Thyroid gland (tissue), 4 donors: ENCODE measurements around the gene SDHC. TPM values are rescaled to one million over a fixed set of nuclear protein-coding genes. Genes with fewer than 3 reads are reported as not detected.
A peak's percentile ranks its signal among the peaks of the same experiment; 100 is the strongest.

ENCODE experiments used
- DNase-seq, 2 donors: peaks; one replicate each; pipeline ENCODE4 v3.0.0-alpha.2; 2019
- H3K27ac ChIP-seq, 3 donors: fragments of 200-600 bp; sonication (generic); 1 replicate in 2 of 3; 2 replicates in 1 of 3; pipeline ENCODE4 v1.5.1; 2016 to 2019; ENCODE audit warnings: mild to moderate bottlenecking in 1 of 3, moderate library complexity in 1 of 3
- H3K27me3 ChIP-seq: fragments of 200-600 bp; sonication (generic); one replicate; pipeline ENCODE4 v1.5.1; 2019
- H3K36me3 ChIP-seq, 2 donors: fragments of 200-600 bp; sonication (generic); one replicate each; pipeline ENCODE4 v1.5.1; 2016 to 2019
- H3K4me1 ChIP-seq, 2 donors: fragments of 200-600 bp; sonication (generic); one replicate each; pipeline ENCODE4 v1.5.1; 2017 to 2019
- H3K4me3 ChIP-seq, 3 donors: fragments of 200-600 bp; sonication (generic); replicated peaks in 1 of 3; 1 replicate in 2 of 3; 2 replicates in 1 of 3; pipeline ENCODE4 v1.5.1; 2016; ENCODE audit warnings: mild to moderate bottlenecking in 1 of 3
- H3K9me3 ChIP-seq: fragments of 200-600 bp; sonication (generic); one replicate; pipeline ENCODE4 v1.5.1; 2017
- POLR2A ChIP-seq, 2 donors: fragments of 450-650 bp; IDR thresholded peaks; one replicate each; pipeline ENCODE4 v1.6.1; 2017; ENCODE audit warnings: antibody characterized with exemption in 2 of 2, mild to moderate bottlenecking in 2 of 2, moderate library complexity in 1 of 2
- WGBS, 2 donors: methylation state at CpG; one replicate each; pipeline ENCODE4 v1.1.5; 2017; 5-methylcytosine and 5-hydroxymethylcytosine counted together
- intact Hi-C: fragments of 100-400 bp; cut with DNase I; formaldehyde crosslinking; loops from one replicate; pipeline ENCODE4 v1.15.1; 2023
- total RNA-seq, 4 donors: library from RNA; depleted of rRNA; stranded (reverse); fragments of >200 nt; gene quantifications; one replicate each; pipeline ENCODE4 v1.2.3, GENCODE V29; 2016
- TF ChIP-seq, protein P1 (sequence below), 6 experiments: fragments of 200-600 bp in 3 of 6; fragments of 450-650 bp in 3 of 6; sonication (generic) in 3 of 6; IDR thresholded peaks; one replicate each; pipeline ENCODE4 v1.5.1; 2016 to 2019; ENCODE audit warnings: antibody characterized with exemption in 6 of 6, mild to moderate bottlenecking in 2 of 6, inconsistent platforms in 1 of 6, moderate library complexity in 1 of 6

Gene SDHC
- total RNA-seq, 4 donors from 2014 or later: 49.1 to 174 (median 111) TPM

DNA sequence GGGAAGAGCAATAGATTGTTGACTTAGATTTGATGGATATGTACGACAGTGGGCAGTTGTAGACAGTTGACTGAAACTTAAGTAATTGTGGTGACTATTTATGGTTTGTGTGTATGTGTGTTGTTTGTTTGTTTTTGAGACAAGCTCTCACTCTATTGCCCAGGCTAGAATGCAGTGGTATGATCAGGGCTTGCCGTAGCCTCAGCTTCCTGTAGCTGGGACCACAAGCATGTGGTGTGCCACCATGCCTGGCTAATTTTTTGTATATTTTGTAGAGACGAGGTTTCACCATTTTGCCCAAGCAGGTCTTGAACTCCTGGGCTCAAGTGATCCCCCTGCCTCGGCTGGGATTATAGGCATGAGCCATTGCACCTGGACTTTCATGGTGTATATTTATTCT lies 9.8 kb downstream of the SDHC start:
- TF ChIP-seq, protein P1, sequence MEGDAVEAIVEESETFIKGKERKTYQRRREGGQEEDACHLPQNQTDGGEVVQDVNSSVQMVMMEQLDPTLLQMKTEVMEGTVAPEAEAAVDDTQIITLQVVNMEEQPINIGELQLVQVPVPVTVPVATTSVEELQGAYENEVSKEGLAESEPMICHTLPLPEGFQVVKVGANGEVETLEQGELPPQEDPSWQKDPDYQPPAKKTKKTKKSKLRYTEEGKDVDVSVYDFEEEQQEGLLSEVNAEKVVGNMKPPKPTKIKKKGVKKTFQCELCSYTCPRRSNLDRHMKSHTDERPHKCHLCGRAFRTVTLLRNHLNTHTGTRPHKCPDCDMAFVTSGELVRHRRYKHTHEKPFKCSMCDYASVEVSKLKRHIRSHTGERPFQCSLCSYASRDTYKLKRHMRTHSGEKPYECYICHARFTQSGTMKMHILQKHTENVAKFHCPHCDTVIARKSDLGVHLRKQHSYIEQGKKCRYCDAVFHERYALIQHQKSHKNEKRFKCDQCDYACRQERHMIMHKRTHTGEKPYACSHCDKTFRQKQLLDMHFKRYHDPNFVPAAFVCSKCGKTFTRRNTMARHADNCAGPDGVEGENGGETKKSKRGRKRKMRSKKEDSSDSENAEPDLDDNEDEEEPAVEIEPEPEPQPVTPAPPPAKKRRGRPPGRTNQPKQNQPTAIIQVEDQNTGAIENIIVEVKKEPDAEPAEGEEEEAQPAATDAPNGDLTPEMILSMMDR (IDR thresholded peaks at IDR 0.05): no peak
- no peak for TF ChIP-seq POLR2A (IDR thresholded peaks at IDR 0.05)
- intact Hi-C loops: no loop called here
- Histone ChIP-seq H3K27me3 (no peaks in the 10 kb centered on the region), H3K9me3 (no peaks in the 10 kb centered on the region), H3K27ac (no peak overlapping the region), H3K36me3 (peaks cover 16 to 21% of the 10 kb centered on the region in 2 donors), H3K4me3 (no peak overlapping the region), H3K4me1 (peaks cover 0 to 5% of the 10 kb centered on the region in 2 donors)
- WGBS, 2 donors: 94 to 96% methylated on average over 4 of the region's 4 CpGs
- DNase-seq: no peak

- Histone ChIP-seq H3K36me3 (peaks cover 45 to 53% of the 10 kb centered on the region in 2 donors), H3K9me3 (no peaks in the 10 kb centered on the region), H3K4me1 (no peaks in the 10 kb centered on the region), H3K27ac (no peak overlapping the region), H3K27me3 (no peaks in the 10 kb centered on the region), H3K4me3 (no peak overlapping the region)
- 85 to 86% methylated on average over 4 of the region's 4 CpGs for WGBS, 2 donors
- no peak for DNase-seq
- intact Hi-C loops: no loop called here
- no peak for TF ChIP-seq POLR2A (IDR thresholded peaks at IDR 0.05)
These were observed 16.2 kb downstream of the SDHC start for GRCh38 chr1:161330346-161330745.

DNA sequence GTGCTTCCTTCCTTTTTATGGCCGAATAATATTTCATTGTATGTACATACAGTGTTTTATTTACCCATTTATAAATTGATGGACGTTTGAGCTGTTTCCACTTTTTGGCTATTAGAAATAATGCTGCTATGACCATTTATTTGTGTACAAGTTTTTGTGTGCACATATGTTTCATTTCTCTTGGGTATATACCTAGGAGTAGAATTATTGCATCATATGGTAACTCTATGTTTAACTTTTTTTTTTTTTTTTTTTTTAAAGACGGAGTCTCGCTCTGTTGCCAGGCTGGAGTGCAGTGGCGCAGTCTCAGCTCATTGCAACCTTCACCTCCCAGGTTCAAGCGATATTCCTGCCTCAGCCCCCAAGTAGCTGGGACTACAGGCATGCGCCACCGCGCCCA lies 19.0 kb downstream of the SDHC start:
- H3K4me3 ChIP-seq: no peak overlapping the region
- intact Hi-C loops: no loop called here
- H3K27me3 ChIP-seq: no peaks in the 10 kb centered on the region
- no peaks in the 10 kb centered on the region for H3K9me3 ChIP-seq
- H3K27ac ChIP-seq: no peak overlapping the region
- DNase-seq: no peak
- TF ChIP-seq, protein P1 (IDR thresholded peaks at IDR 0.05): no peak
- no peaks in the 10 kb centered on the region for H3K4me1 ChIP-seq
- WGBS, 2 donors: 96 to 98% methylated on average over 9 of the region's 9 CpGs
- H3K36me3 ChIP-seq: peaks cover 38 to 53% of the 10 kb centered on the region in 2 donors

GRCh38 chr1:161335796-161336195 lies 21.6 kb downstream of the SDHC start:
- TF ChIP-seq POLR2A (IDR thresholded peaks at IDR 0.05): no peak
- TF ChIP-seq, protein P1 (IDR thresholded peaks at IDR 0.05): no peak
- DNase-seq: no peak
- H3K36me3 ChIP-seq: peaks cover 20 to 34% of the 10 kb centered on the region in 2 donors
- no peak overlapping the region for H3K27ac ChIP-seq
- no peaks in the 10 kb centered on the region for H3K4me1 ChIP-seq
- H3K4me3 ChIP-seq: no peak overlapping the region
- H3K27me3 ChIP-seq: no peaks in the 10 kb centered on the region
- H3K9me3 ChIP-seq: no peaks in the 10 kb centered on the region
- intact Hi-C loops: no loop called here
- WGBS, 2 donors: 89 to 92% methylated on average over 3 of the region's 3 CpGs

GRCh38 chr1:161342177-161342576 lies 28.0 kb downstream of the SDHC start:
- Histone ChIP-seq H3K9me3 (no peaks in the 10 kb centered on the region), H3K4me3 (no peak overlapping the region), H3K27ac (no peak overlapping the region), H3K27me3 (no peaks in the 10 kb centered on the region), H3K4me1 (no peaks in the 10 kb centered on the region), H3K36me3 (peaks cover 13 to 16% of the 10 kb centered on the region in 2 donors)
- no peak for TF ChIP-seq POLR2A (IDR thresholded peaks at IDR 0.05)
- intact Hi-C loops: no loop called here
- 81 to 88% methylated on average over 2 of the region's 2 CpGs for WGBS, 2 donors
- DNase-seq: peak in 1 of 2 donors; percentile 5

GRCh38 chr1:161342821-161343220 lies 28.6 kb downstream of the SDHC start:
- no peak for DNase-seq
- no peak overlapping the region for H3K4me3 ChIP-seq
- intact Hi-C loops: no loop called here
- no peaks in the 10 kb centered on the region for H3K9me3 ChIP-seq
- no peaks in the 10 kb centered on the region for H3K4me1 ChIP-seq
- no peak overlapping the region for H3K27ac ChIP-seq
- H3K27me3 ChIP-seq: no peaks in the 10 kb centered on the region
- TF ChIP-seq POLR2A (IDR thresholded peaks at IDR 0.05): no peak
- TF ChIP-seq, protein P1 (IDR thresholded peaks at IDR 0.05): no peak
- WGBS, 2 donors: 91 to 96% methylated on average over 5 of the region's 5 CpGs
- H3K36me3 ChIP-seq: peaks cover 13 to 16% of the 10 kb centered on the region in 2 donors
